KG1 (cell line): ENCODE results near the gene CENPP.
"Not testable (repeated sequence)": the region's sequence is repeated elsewhere in the genome, so short reads cannot be mapped to it uniquely, and the experiment has no call there.

Experiments used
- DNase-seq: peaks from one replicate; lab custom pipeline; 2025; lab: John Stamatoyannopoulos, UW

Gene CENPP

GRCh38 chr9:92616199-92616641 is 290.5 kb downstream of the CENPP start:
- no peak for DNase-seq

GRCh38 chr9:92616655-92617111 is 290.9 kb downstream of the CENPP start:
- no peak for DNase-seq

- DNase-seq = no peak
Observed at GRCh38 chr9:92617195-92617813, 291.6 kb downstream of the CENPP start.

- DNase-seq = no peak
Observed at GRCh38 chr9:92617951-92618510, 292.3 kb downstream of the CENPP start.

GRCh38 chr9:92618633-92619225 is 293.0 kb downstream of the CENPP start:
- DNase-seq = no peak

- DNase-seq = no peak
Observed at GRCh38 chr9:92619601-92620300, 294.0 kb downstream of the CENPP start.

- no peak for DNase-seq
Observed at GRCh38 chr9:92620845-92621244, 295.1 kb downstream of the CENPP start.

GRCh38 chr9:92623936-92624335 is 298.2 kb downstream of the CENPP start:
- not testable (repeated sequence) for DNase-seq

- no peak for DNase-seq
Observed at GRCh38 chr9:92626484-92626883, 300.7 kb downstream of the CENPP start.

GRCh38 chr9:92627651-92628050 is 301.9 kb downstream of the CENPP start:
- DNase-seq = no peak

GRCh38 chr9:92631452-92632343 is 305.9 kb downstream of the CENPP start:
- no peak for DNase-seq

- no peak for DNase-seq
Observed at GRCh38 chr9:92632641-92633040, 306.9 kb downstream of the CENPP start.

GRCh38 chr9:92633614-92634278 is 308.0 kb downstream of the CENPP start:
- DNase-seq = no peak

GRCh38 chr9:92634712-92635605 is 309.2 kb downstream of the CENPP start:
- peak; percentile 5 for DNase-seq

GRCh38 chr9:92635760-92636159 is 310.0 kb downstream of the CENPP start:
- DNase-seq = no peak

GRCh38 chr9:92636627-92637026 is 310.9 kb downstream of the CENPP start:
- DNase-seq = no peak

- no peak for DNase-seq
Observed at GRCh38 chr9:92637326-92637725, 311.6 kb downstream of the CENPP start.

GRCh38 chr9:92637886-92638620 is 312.3 kb downstream of the CENPP start:
- no peak for DNase-seq

- no peak for DNase-seq
Observed at GRCh38 chr9:92638621-92639101, 312.9 kb downstream of the CENPP start.
